Upper lobe of right lung (tissue), 1 donor: ENCODE results near the gene HOXB8. TPM values are rescaled to one million over a fixed set of nuclear protein-coding genes. Genes with fewer than 3 reads are reported as not detected.

Experiments used
- ATAC-seq: fragments of 200-7000 bp; cut with Tn5 transposase; one replicate; pipeline ENCODE4 v1.9.1; 2020; ENCODE audit warnings: mild to moderate bottlenecking, moderate library complexity
- DNase-seq: peaks from one replicate; pipeline ENCODE4 v3.0.0-alpha.2; 2020
- H3K27ac ChIP-seq: fragments of 200-600 bp; one replicate; pipeline ENCODE4 v1.8.0; 2022
- H3K27me3 ChIP-seq: fragments of 200-600 bp; one replicate; pipeline ENCODE4 v1.8.0; 2022; ENCODE audit warnings: mild to moderate bottlenecking
- H3K36me3 ChIP-seq: fragments of 200-600 bp; one replicate; pipeline ENCODE4 v1.8.0; 2022
- H3K4me1 ChIP-seq: fragments of 200-600 bp; one replicate; pipeline ENCODE4 v1.8.0; 2022
- H3K4me3 ChIP-seq: fragments of 200-600 bp; one replicate; pipeline ENCODE4 v1.8.0; 2022; ENCODE audit warnings: mild to moderate bottlenecking
- H3K9me3 ChIP-seq: fragments of 200-600 bp; one replicate; pipeline ENCODE4 v1.8.0; 2022
- intact Hi-C: fragments of 100-400 bp; cut with DNase I; formaldehyde crosslinking; loops from one replicate; pipeline ENCODE4 v1.11.0; 2022
- total RNA-seq: library from RNA; stranded (reverse); fragmentation: NEBNext Ultra II Directional; extraction: Animal tissue kit (Norgen Biotek cat#: 25700); gene quantifications from one replicate; pipeline ENCODE4 v1.2.1, GENCODE V29; 2021
- TF ChIP-seq, protein P1 (sequence below): fragments of 200-600 bp; IDR thresholded peaks from one replicate; pipeline ENCODE4 v1.8.0; 2022; ENCODE audit warnings: antibody characterized with exemption
- donor health status: DM: no; HTN: yes; CAD: no; lungs with severe emphysema.

Gene HOXB8
- total RNA-seq, 1 donor from 2014 or later: 1.0 TPM

- TF ChIP-seq, protein P1, sequence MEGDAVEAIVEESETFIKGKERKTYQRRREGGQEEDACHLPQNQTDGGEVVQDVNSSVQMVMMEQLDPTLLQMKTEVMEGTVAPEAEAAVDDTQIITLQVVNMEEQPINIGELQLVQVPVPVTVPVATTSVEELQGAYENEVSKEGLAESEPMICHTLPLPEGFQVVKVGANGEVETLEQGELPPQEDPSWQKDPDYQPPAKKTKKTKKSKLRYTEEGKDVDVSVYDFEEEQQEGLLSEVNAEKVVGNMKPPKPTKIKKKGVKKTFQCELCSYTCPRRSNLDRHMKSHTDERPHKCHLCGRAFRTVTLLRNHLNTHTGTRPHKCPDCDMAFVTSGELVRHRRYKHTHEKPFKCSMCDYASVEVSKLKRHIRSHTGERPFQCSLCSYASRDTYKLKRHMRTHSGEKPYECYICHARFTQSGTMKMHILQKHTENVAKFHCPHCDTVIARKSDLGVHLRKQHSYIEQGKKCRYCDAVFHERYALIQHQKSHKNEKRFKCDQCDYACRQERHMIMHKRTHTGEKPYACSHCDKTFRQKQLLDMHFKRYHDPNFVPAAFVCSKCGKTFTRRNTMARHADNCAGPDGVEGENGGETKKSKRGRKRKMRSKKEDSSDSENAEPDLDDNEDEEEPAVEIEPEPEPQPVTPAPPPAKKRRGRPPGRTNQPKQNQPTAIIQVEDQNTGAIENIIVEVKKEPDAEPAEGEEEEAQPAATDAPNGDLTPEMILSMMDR: no peak
- H3K4me3 ChIP-seq: no peak overlapping the region
- ATAC-seq (no peak), DNase-seq (no peak)
- intact Hi-C loops: no loop called here
- H3K27me3 ChIP-seq: peaks cover 100% of the 10 kb centered on the region
- H3K27ac ChIP-seq: no peak overlapping the region
- no peaks in the 10 kb centered on the region for H3K4me1 ChIP-seq
- no peaks in the 10 kb centered on the region for H3K36me3 ChIP-seq
- no peaks in the 10 kb centered on the region for H3K9me3 ChIP-seq
Observed at GRCh38 chr17:48639982-48640857, 25.1 kb upstream of the HOXB8 start.

DNA sequence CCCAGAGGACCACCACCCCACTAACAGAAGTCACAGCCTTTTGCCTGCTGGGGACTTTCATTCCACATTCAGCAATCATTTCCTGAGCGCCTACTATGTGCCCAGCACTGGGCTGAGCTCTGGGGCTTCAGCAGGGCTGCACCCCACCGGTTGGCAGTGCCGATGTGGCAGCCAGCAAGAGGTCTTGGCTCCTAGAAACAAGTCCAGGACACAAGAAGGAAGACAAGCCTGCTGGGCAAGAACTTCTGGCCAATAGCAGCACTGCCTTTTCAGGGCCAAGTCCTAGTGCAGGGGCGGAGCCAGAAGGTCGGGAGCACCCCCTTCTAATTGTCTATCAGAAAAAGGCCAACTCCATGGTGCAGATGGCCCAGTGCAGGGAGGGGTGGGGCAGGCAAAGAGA is 24.0 kb upstream of the HOXB8 start:
- TF ChIP-seq, protein P1: no peak

DNA sequence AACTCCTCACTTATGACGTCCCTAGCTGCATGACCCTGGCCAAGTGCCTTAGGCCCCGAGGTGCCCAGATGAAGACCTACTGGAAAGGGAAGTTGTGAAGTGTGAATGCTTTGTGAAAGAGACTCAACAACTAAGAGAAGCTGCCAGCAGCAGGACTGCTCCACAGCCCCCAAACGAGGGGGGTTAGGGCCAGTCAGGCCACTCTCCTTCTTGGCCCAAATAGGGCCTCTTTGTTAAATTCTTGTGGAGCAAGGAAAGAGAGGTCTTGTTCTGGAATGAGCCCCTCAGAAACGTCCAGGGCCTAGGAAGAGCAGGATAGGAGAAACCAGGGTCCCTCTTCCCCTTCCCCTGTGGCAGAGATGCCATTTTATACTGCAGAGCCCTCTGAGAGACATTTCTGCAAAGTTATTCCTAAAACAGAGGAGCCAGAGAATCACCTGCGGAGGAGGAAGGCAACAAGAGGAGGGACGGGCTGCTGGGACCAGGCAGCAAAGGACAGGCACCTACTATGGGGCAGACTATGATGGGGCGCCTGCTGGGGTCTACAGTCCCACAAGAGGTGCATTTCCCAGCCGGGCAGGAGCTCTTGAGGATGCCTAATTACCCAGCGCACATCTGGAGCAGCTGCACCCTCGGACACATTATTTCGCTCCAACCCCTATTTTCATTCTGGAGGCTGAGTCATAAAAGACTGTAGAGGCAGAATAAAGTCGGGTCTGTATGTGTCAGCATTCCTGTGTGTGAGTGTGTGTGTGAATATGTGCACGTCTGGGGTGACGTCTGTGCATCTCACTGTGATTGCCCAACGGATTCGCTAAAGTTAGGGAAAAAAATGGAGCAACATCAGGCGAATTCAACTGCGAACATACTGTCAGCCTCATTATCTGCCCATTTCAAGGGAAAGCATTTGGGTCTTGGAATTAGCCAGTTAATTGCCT is 22.5 kb upstream of the HOXB8 start:
- peaks cover 100% of the 10 kb centered on the region for H3K27me3 ChIP-seq
- ATAC-seq: no peak

More for the DNA sequence above, 24.0 kb upstream of the HOXB8 start:
- H3K36me3 ChIP-seq: no peaks in the 10 kb centered on the region
- no peak overlapping the region for H3K4me3 ChIP-seq
- ATAC-seq (no peak), DNase-seq (no peak)
- no peak overlapping the region for H3K27ac ChIP-seq
- peaks cover 100% of the 10 kb centered on the region for H3K27me3 ChIP-seq
- H3K4me1 ChIP-seq: no peaks in the 10 kb centered on the region
- no peaks in the 10 kb centered on the region for H3K9me3 ChIP-seq
- intact Hi-C loops: no loop called here

GRCh38 chr17:48636177-48637018 is 21.3 kb upstream of the HOXB8 start:
- Histone ChIP-seq H3K27ac (no peak overlapping the region), H3K4me1 (no peaks in the 10 kb centered on the region), H3K9me3 (no peaks in the 10 kb centered on the region), H3K4me3 (no peak overlapping the region), H3K27me3 (peaks cover 100% of the 10 kb centered on the region), H3K36me3 (no peaks in the 10 kb centered on the region)
- ATAC-seq (peak; percentile 76), DNase-seq (peak; percentile 83)
- intact Hi-C loops: no loop called here
- TF ChIP-seq, protein P1: peak; percentile 52

More for the DNA sequence above, 22.5 kb upstream of the HOXB8 start:
- no peaks in the 10 kb centered on the region for H3K36me3 ChIP-seq
- DNase-seq: peak; percentile 43
- H3K4me3 ChIP-seq: no peak overlapping the region
- no peak overlapping the region for H3K27ac ChIP-seq
- no peaks in the 10 kb centered on the region for H3K4me1 ChIP-seq
- TF ChIP-seq, protein P1: no peak
- intact Hi-C loops: no loop called here
- H3K9me3 ChIP-seq: no peaks in the 10 kb centered on the region
